ENCODE measurements around the gene ENTREP3.
"Not testable (repeated sequence)": the region's sequence is repeated elsewhere in the genome, so short reads cannot be mapped to it uniquely, and the experiment has no call there.

Gene ENTREP3

DNA sequence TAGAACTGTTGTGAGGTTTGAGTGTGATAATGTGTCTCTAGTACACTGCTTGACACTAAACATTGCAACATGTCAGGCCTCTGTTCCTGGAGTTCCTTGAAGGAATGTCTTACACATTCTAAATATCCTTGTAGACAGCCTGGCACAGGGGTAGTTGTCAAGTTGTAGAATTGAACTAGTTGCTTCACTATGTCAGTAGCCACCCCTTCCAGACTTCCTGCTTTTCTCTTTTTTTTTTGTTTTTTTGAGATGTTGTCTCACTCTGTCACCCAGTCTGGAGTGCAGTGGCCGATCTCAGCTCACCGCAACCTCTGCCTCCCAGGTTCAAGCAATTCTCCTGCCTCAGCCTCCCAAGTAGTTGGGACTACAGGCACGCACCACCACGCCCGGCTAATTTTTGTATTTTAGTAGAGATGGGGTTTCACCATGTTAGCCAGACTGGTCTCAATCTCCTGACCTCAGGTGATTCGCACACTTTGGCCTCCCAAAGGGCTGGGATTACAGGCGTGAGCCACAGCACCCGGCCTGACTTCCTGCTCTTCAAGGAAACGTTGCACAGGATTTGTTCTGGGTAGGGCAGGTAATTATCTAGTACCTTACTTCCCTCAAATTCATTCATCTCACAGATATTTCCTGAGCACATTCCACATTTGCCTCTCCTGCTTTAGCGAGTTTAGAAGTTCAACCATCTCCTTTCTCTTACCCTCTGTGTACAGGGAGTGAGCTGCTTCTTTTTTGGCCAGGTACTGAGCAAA is 34.9 kb downstream of the ENTREP3 start:
- not testable (repeated sequence) for DNase-seq

DNA sequence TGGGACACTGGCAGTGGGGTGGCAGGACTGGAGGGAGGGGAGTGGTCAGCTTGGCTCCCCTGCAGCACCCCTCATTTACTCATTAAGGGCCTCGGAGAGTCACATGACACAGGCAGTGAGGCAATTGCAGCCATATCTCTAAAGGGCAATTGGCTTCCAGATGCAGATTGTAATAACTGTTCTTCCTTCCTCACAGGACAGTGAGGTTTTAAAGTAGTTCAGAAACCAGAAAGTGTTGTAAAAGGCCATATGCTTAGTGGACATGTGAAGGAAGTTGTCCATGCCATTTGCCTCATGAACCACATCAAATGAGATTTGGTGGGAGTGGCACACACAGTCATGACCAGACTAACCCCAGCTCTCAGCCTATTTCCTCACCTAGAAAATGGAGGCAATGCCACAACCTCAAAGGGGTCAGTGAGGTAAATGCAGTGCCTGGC is 35.7 kb downstream of the ENTREP3 start:
- DNase-seq: no peak

DNA sequence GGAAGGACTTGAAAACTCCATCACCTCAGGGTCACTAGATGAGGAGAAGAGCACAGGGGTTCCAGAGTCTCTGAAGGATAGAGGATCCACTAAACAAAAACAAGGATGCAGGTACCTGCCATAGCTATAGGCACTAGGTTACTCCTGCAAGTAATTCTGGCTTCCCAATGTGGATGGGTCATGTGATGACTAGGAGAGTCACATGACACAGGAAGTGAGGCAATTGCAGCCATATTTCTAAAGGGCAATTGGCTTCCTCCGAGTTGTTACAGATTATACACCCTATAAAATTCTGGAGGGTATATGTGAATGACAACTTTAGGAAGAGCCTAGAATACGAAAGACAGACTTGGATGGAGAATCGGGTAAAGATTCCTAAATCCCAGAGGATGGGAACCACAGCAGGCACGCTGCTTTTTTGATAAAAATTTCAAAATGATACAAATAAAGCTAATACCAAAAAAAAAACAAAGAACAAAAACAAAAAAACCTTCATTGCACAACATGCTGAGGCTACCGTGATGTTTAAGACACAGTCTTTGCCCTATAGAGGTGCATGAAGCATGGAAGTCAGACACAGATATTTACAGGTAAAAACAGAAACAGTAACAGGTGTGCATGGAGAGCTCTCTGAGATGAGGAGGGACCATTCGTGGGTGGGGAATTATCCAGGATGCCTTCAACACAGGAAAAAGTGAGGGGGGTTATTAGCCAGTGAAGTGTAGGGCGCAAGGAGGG is 36.3 kb downstream of the ENTREP3 start:
- peak; percentile 34 for DNase-seq

DNA sequence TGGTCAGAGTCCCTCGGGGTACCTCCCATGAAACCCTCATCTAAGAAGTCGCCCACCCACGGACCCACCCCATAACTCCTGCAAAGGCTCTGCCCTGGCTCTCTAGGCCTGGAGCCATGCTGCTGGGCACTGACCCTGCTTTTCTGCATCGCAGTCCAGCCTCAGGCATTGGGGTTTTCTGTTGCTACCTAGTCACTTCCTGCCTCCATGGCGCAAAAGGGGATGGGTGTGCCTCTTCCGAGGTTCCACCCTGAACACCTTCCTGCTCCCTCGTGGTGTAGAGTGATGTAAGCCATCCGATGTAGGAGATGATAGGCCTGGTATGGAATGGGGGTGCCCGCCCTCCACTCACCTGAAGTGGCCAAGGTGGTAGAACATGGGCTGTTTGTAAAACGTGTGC is 40.6 kb downstream of the ENTREP3 start:
- not testable (repeated sequence) for DNase-seq

DNA sequence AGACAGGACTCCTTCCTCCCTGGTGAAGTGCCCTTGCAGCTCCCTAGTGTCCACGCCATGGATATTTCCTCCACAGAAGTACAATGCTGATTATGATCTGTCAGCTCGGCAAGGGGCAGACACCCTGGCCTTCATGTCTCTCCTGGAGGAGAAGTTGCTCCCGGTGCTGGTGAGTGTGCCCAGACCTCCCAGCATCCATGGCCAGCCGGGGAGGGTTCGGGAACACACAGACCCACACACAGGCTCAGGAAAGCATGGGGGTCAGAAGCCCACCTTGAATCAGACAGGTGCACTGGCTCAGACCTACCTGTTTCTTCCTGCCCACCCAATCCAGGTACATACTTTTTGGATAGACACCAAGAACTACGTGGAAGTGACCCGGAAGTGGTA is 43.2 kb downstream of the ENTREP3 start:
- not testable (repeated sequence) for DNase-seq

DNA sequence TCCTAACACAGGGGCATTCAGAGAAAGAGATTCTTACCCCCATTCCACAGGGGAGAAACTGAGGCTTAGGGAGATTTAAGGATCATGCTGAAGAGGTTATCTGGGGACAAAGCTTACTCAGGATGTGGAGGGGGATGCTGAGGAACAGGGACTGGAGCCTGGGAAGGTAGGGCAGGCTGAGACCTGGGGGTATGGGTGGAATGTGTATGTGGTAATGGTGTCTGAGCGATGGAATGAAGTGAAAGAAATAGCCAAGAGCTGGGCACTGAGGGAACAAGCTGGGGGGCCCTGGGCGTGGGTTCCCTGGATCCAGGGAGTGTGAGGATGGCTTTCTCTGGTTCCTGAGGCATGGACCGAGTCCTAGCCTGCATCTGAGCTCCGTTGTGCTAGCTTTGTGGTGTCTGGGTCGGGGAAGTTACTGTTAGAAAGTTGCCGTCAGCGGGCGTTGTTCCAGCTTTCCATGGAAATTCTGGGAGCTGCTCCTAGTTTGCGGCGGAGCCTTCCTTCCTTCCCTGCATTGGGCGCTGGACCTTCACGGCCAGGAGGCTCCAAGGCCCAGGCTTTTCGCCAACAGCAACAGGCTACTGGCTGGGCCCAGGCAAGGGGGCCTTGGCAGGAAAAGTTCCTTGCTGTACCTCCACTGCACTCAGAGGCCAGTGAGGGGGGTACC is 43.8 kb downstream of the ENTREP3 start:
- not testable (repeated sequence) for DNase-seq

DNA sequence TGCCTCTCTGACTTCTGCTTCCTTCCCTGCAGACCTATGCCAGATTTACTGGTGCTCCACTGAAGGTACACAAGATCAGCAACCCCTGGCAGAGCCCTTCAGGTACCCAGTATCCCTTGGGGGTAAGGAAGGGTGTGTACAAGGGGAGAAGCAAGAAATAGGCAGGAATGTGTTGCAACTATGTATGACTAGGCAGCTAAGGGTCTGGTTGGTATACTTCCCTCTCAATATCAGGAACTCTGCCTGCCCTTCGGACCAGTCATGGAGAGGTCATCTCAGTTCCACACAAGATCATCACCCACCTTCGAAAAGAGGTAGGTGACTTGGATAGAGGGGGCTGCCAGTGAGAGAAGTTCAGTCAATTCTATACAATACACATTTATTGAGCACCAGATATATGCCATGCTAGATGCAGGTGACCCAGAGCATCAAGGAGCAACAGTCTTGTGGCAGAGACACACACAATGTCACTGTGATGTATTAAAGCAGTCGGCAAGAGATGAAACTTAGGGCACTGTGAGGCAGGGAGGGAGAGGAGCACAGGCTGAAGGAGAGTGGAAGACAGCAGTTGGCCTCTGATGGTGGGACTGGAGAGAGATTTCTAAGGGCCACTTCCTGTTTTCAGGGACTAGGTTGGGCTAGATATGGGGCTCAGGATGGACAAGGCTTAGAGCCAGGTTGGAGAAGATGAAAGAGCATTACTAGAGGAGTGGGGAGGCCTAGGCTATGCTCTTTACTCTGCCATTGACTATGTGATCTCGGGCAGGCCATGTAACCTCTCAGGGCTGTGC is 44.8 kb downstream of the ENTREP3 start:
- no peak for DNase-seq

DNA sequence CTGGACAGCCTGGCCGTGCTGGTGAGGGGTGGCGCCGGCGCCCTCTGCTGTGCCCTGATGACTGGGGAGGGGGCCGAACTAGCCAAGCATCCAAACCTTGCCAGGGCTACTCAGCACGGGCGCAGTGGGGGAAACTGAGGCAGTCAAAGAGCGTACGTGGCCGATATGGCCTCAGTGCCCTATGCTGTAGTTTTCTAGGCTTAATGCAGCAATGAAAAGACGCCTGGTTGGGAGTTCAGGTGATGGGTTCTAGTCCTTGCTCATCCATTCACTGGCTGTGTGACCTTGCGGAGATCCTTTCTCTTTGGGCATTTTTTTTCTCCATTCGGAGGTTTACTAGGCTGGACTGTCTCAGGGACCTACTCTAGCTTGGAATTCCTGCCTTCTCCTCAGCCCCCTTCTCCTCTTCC is 46.0 kb downstream of the ENTREP3 start:
- DNase-seq: no peak

DNA sequence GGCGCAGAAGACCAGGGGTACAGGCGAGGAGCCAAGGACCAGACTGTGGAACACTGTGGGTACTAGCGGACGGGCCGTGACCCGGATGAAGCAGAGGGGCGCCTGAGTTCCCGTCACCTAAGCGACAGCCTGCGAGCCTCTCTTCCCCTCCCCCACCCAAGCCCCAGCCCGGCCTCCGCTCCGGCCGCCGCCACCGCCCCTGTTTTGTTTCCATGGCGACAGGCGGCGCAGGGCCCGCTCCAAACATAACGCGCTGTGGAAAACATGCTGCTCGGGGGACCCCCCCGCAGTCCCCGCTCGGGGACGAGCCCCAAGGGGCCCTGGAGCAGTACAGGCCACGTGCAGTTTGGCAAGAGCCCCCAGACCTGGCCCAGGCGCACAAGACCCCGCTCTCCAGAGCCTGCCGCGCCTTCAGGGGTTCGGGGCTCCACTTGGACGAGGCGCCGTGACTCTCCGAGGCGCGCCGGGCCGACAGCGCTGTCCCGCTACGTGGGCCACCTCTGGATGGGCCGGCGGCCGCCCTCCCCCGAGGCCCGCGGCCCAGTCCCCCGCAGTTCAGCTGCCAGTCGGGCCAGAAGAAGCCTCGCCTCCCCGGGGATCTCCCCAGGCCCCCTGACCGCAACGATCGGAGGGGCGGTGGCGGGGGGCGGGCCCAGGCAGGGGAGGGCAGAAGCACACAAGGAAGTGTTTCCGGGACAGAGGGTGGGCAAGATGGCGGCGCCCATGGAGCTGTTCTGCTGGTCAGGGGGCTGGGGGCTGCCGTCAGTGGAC is 46.6 kb downstream of the ENTREP3 start, which contains the start of gene MTX1:
Gene MTX1 (plus strand): TSS at position 155 of the 771 bp plus-strand sequence. CDS start 110 bp downstream, at position 265.
- DNase-seq: peak; percentile 28

DNA sequence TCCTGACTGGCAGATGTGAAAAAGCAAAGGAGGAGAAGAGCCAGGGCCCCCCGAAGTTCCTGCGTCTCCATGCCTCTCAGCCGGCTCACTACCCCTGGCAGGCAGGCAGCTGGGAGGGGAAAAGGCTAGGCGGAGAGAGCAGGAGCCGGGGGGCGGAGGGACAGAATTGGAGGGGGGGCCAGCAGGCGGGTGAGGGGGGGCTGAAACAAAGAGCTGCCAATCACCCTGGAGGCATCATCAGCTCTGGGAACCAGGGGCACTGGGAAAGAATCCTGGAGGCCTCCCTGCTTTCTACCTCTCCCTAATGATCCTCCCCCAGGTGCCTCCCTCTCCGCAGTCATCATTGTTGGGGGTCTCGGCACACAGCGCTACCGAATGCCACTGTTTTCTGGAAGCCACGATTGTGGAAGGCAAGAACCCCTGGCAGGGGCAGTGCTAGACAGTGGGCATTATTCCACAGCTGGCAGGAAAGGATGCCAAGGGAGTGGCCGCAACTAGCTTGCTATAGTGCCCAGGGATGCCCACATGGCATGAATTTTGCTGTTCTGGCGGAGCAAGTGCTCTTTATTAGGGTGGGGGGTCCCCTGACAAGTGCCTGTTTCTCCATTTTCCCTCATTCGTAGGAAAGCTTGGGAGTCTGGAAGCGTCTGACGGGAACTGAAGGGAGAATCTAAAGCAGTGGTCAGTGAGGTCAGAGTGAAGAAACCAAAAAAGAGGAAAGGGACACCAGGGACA is 47.3 kb downstream of the ENTREP3 start, which contains the start of gene THBS3:
Gene THBS3 (minus strand): TSS at position 92 of the 735 bp plus-strand sequence. CDS start 21 bp downstream, at position 71.
- DNase-seq: no peak

DNA sequence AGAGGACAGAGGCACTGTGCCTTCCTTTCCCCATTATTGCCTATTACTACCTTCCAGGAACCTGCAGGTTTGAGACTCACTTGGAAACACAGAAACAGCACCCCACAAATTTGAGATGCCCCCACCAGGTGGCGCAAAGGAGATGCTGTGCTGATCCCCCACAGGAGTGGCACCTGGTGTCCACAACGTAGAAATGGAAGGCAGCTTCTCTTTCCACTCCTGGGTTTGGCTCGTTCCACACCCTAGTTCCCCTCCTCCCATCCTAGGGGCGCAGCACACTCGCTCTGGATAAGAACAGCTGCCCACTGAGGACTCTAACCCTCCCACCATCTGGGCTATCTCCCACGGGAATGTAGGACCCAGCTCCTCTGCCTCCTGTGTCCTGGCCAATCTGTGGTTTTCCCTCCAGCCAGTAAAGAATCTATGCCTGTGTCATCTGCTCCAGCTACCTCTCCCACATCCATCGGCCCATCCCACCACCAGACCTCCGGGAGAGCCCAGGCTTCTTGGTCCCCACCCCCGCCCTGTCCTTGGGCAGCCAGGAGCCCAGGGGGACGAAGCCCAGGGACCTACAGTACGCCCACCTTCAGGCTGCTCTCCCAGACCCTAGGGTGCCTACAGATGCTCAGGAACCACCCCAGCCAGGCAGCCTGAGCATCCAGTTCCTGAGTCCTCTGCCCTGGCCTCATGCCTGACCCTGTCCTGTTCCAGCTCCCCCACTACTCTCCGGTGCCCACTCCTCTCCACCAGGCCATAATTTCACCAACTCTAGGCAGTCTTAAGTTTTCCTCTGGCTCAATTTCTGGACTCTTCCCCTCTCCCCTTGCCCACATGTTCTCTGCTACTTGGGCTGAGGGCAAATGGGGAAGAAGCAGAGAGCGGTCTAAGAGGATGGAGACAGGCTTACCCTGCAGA is 48.1 kb downstream of the ENTREP3 start:
- peak; percentile 75 for DNase-seq

DNA sequence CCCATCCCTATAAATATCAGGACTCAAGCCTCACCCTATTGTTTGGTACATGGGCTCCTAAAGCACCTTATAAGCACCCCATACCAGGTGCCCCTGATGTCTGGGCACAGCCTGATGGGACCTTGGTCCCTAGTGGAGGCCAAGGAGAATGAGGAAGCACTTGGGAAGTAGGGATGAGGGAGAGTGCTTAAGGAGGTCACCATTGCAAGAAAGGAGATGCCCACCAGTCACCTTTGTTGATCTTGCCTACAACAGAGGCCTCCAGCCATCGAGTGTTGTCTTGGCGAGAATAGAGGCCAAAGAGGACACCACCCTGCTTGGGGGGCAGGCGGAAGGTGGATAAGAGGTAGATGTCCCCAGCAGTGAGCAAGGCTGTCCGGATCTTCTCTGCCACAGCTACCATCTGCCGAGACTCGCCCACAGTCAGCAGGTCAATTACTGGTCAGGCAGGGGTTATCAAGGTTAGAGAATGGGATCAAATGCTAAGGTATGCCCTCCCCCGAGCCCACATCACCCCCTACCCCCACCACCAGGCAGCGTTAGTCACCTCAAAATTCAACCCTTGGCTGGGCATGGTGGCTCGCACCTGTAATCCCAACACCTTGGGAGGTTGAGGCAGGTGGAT is 49.2 kb downstream of the ENTREP3 start:
- no peak for DNase-seq

DNA sequence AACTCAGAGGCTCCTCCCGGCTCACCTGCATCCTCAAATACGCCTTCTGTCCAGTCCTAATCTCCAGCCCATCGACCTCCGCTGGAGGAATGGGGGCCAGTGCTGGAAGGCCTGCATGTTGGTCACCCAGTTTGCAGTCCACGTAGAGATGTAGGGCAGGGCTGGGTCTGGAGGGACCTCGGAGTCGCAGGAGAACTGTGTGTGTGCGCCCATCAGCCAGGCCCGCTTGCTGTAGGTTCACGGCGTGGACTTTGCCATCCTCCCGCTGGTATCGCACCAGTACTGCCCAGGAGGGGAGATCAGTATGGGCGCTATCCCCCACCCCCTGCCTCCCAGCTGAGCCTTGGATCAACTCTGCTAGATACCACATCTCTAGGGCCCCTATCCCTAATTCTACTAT is 50.2 kb downstream of the ENTREP3 start:
- no peak for DNase-seq

DNA sequence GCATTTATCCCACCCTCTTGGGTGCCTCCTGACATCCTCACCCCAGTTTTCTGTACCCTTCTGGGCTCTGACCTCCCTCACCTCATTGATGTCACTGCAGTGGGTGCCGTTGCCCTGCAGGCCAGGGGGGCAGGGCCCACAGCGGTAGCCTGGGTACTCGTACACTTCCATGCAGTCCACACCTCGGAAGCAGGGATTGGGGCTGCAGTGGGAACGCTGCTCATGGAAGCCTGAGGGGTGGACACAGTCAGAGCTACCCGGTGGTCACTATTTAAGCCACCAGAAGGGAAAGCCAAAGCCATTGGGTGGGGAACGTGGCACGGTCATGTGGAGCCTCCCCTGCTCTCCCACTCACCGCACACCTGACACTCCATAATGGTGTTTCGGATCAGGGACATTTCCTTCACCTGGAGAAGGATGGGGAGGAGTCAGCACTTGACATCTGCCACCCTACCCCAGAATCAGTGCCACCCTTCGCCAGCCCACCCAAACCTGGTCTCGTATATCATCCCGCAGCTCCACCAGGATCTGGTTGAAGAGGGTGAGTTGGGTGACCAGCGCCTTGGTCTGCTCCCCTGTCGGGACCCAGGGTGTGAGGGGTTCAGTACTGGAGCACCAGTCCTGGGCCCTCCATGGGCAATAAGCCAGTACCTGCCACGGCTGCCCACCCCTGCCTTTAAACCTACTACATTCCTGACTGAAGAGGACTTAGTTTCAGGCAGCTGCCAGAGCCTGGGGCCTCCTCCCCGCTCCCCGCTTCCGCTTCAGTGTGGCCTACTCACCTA is 52.4 kb downstream of the ENTREP3 start:
- no peak for DNase-seq

DNA sequence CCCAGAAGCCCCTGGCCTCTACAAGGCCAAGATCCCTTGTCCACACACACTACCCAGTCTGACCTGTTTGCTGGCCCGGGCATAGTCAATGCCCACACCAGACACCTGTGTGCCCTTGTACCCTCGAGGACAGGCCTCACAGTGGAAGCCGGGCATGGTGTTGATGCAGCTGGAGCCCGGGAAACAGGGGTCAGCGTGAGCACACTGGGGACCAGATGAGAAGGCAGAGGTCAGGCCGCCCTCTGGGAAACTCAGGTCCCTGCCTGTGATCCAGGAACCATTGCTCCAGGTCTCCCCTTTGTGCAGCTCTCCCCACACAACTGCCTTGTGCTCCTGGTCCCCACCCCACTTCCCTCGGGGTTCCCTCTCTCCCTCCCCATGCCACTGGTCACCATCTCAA is 53.1 kb downstream of the ENTREP3 start:
- DNase-seq: no peak

DNA sequence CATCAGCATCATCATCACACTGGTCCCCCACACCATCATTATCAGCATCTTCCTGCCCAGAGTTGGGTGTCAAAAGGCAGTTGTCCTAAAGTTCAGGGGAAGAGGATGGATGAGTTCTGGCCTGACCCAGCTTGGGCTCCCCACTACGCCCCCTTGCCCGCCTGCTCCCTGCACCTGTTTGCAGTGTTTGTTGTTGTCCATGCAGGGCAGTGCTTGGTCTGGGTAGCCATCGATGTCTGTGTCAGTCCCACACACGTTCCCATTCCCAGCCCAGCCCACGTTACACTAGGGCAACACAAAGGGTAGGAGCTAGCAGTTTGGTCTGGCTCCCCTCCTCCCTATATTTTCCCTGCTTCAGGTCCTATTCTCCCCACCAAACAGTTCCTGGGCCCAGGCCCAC is 54.4 kb downstream of the ENTREP3 start:
- no peak for DNase-seq

DNA sequence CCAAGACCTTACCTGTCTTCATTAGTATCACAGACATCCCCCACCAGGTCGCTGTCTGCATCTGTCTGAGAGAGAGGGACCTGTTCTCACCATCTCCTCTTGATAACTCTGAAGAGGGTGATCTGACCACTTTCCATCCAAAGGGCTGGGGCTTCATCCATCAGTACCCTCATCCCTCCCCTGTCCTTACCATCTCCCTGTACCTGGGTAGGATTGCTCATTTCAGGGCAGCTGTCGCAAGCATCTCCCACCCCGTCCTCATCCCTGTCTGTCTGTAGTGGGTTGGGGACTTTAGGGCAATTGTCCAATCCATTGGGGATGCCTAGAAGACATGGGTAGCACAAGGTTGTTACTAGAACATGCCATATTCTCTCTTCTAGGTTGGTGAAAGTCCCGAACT is 55.5 kb downstream of the ENTREP3 start:
- DNase-seq: no peak

DNA sequence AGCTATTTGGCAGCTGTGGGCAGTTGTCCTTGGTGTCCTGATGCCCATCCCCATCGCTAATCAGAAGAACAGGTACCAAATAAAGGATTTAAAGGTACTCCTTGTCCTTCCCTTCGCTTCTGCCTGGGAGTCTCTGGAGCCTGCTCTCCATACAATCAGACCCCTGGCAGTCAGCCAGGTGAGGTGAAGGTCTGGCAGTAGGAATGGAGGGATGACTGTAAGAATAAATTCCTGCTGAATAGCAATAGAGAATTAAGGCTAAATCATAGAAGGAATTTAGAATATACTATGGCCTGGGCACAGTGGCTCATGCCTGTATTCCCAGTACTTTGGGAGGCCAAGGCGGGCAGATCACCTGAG is 56.8 kb downstream of the ENTREP3 start:
- no peak for DNase-seq
